Testis (tissue), 2 donors: Measurements from ENCODE around the gene BDKRB1.

Experiments used
- CTCF ChIP-seq, 3 experiments: fragments of 450-650 bp in 2 of 3; fragments of 200-600 bp in 1 of 3; sonication (generic) in 1 of 3; IDR thresholded peaks; one replicate each; pipeline ENCODE4 v1.5.1; 2016 to 2019; ENCODE audit warnings: antibody characterized with exemption in 3 of 3, mild to moderate bottlenecking in 2 of 3, moderate library complexity in 1 of 3
- POLR2A ChIP-seq: fragments of 450-650 bp; IDR thresholded peaks from one replicate; pipeline ENCODE4 v1.6.1; 2017; ENCODE audit warnings: antibody characterized with exemption, mild to moderate bottlenecking, moderate library complexity

GRCh38 chr14:96267336-96267735 is 11.3 kb downstream of the BDKRB1 start:
- TF ChIP-seq CTCF (IDR thresholded peaks at IDR 0.05) (no peak), POLR2A (no peak)
